Spleen (tissue), 11 donors: ENCODE measurements around the gene GAB3. TPM values are rescaled to one million over a fixed set of nuclear protein-coding genes. Genes with fewer than 3 reads are reported as not detected.

Source experiments
- DNase-seq: peaks from one replicate; pipeline ENCODE4 v3.0.0-alpha.2; 2020
- H3K27ac ChIP-seq, 8 donors: fragments of 200-600 bp; sonication (generic) in 7 of 8; 1 replicate in 4 of 8; 2 replicates in 4 of 8; pipeline versions ENCODE4 v1.5.0 to v1.8.0; 2016 to 2021; ENCODE audit warnings: inconsistent platforms in 4 of 8, mild to moderate bottlenecking in 4 of 8, moderate library complexity in 1 of 8
- H3K27me3 ChIP-seq, 7 donors: fragments of 200-600 bp; sonication (generic) in 6 of 7; replicated peaks in 1 of 7; 1 replicate in 4 of 7; 2 replicates in 3 of 7; pipeline versions ENCODE4 v1.5.0 to v1.8.0; 2016 to 2021; ENCODE audit warnings: inconsistent platforms in 3 of 7, mild to moderate bottlenecking in 1 of 7
- H3K36me3 ChIP-seq, 6 donors: fragments of 200-600 bp; sonication (generic) in 5 of 6; 1 replicate in 4 of 6; 2 replicates in 2 of 6; pipeline versions ENCODE4 v1.5.0 to v1.8.0; 2016 to 2021; ENCODE audit warnings: inconsistent platforms in 2 of 6
- H3K4me1 ChIP-seq, 6 donors: fragments of 200-600 bp; sonication (generic) in 5 of 6; 1 replicate in 3 of 6; 2 replicates in 3 of 6; pipeline versions ENCODE4 v1.5.0 to v1.8.0; 2016 to 2021; ENCODE audit warnings: inconsistent platforms in 3 of 6
- H3K4me3 ChIP-seq, 8 donors: fragments of 200-600 bp; sonication (generic) in 7 of 8; 1 replicate in 4 of 8; 2 replicates in 4 of 8; pipeline versions ENCODE4 v1.5.0 to v1.8.0; 2016 to 2021; ENCODE audit warnings: inconsistent platforms in 4 of 8, mild to moderate bottlenecking in 4 of 8, moderate library complexity in 2 of 8
- H3K9me3 ChIP-seq, 8 donors: fragments of 200-600 bp; sonication (generic) in 7 of 8; 1 replicate in 4 of 8; 2 replicates in 4 of 8; pipeline versions ENCODE4 v1.5.0 to v1.8.0; 2016 to 2021; ENCODE audit warnings: inconsistent platforms in 4 of 8
- POLR2A ChIP-seq, 3 donors: fragments of 450-650 bp; IDR thresholded peaks; one replicate each; pipeline ENCODE4 v1.5.1; 2017; ENCODE audit warnings: antibody characterized with exemption in 3 of 3, mild to moderate bottlenecking in 1 of 3
- POLR2AphosphoS5 ChIP-seq, 3 donors: sonication (generic); formaldehyde crosslinking; IDR thresholded peaks; one replicate each; pipeline ENCODE4 v1.5.1; 2017; ENCODE audit warnings: antibody characterized with exemption in 3 of 3
- WGBS, 5 donors: extraction: QIAGEN DNeasy Blood & Tissue Kit in 3 of 5; methylation state at CpG; one replicate each; pipeline versions ENCODE4 v1.1.5 to v1.1.7; 2013 to 2018; 5-methylcytosine and 5-hydroxymethylcytosine counted together
- intact Hi-C: fragments of 100-400 bp; cut with DNase I; formaldehyde crosslinking; loops from one replicate; pipeline ENCODE4 v1.15.0; 2023; ENCODE audit warnings: low total_unique reads
- polyA plus RNA-seq, 3 donors: library from polyadenylated mRNA; stranded (reverse); fragments of 200-250 nt; gene quantifications; one replicate each; pipeline ENCODE4 v1.2.1, GENCODE V29; 2013
- total RNA-seq, 7 donors: library from RNA; depleted of rRNA in 3 of 7; stranded (reverse); fragments of >200 nt in 3 of 7; fragmentation: NEBNext Ultra II Directional in 4 of 7; extraction: Animal tissue kit (Norgen Biotek cat#: 25700) in 4 of 7; gene quantifications; one replicate each; pipeline versions ENCODE4 v1.1.0 to v1.2.1, GENCODE V29; 2016 to 2021
- TF ChIP-seq, protein P1 (sequence below), 11 experiments: fragments of 200-600 bp in 7 of 11; fragments of 450-650 bp in 4 of 11; sonication (generic) in 4 of 11; IDR thresholded peaks in 8 of 11; conservative IDR thresholded peaks in 3 of 11; 1 replicate in 7 of 11; 2 replicates in 4 of 11; pipeline versions ENCODE4 v1.4.0 to v1.8.0; 2016 to 2021; ENCODE audit warnings: antibody characterized with exemption in 11 of 11, inconsistent platforms in 4 of 11, mild to moderate bottlenecking in 1 of 11
- donor health status: healthy with polysubstance abuse.
- donor health status: DM: no; HTN: no; CAD: no; lungs with moderate emphysema.
- donor health status: DM: no; HTN: no; CAD: no.
- donor health status: Bipolar disorder and iron deficiency.
- donor health status: healthy.
- donor health status: DM: no; HTN: no; CAD: no.
- donor health status: DM: yes; HTN: yes; CAD: no.

GAB3 gene
- total and polyA plus RNA-seq, 10 donors: 7.4 to 40.3 (median 32.3) TPM

DNA sequence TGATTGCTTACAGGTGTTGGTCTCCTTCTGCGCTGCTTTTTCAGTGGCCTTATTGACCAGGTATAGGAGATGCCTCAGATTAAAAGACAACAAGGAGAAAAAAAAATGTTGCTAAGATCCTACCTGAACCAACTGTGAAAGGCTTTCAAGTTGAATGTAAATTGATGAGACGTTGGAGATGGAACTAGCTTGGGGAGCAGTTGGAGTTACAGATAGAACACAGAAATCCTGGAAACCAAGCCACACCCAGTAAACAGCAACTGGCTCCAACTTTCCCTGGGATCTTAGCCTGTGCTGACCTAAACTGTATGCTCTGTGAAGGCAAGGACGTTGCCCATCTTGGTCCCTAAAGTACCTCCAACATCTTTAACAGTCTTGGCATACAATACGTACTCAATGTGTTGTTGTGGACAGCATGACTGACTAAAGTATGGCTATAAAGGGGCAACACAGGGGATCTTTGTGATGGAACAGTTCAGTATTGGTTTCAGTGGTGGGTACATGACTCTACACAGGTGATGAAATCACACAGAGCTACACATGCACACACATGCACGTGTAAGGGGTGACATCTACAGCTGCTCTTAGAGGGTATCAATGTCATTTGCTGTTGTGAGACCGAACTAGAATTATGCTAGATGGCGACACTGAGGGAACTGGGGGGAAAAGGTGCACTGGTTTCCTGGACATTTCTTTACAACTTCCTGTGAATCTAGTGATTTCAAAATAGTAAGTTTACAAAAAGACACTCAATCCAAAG, 22.3 kb downstream of the GAB3 start:
- 59 to 73% (median 61%) methylated on average over 7 of the region's 7 CpGs for WGBS, 5 donors
- Histone ChIP-seq H3K9me3 (no peaks in the 10 kb centered on the region), H3K4me3 (no peak overlapping the region), H3K27me3 (no peaks in the 10 kb centered on the region), H3K36me3 (no peaks in the 10 kb centered on the region), H3K27ac (peak overlapping the region in 6 of 8 donors; percentile 65 to 90 (median 84)), H3K4me1 (peaks cover 11 to 100% (median 89%) of the 10 kb centered on the region in 6 donors)
- intact Hi-C loops: no loop called here
- no peak for DNase-seq
- TF ChIP-seq POLR2A (IDR thresholded peaks at IDR 0.05): no peak
- TF ChIP-seq, protein P1, sequence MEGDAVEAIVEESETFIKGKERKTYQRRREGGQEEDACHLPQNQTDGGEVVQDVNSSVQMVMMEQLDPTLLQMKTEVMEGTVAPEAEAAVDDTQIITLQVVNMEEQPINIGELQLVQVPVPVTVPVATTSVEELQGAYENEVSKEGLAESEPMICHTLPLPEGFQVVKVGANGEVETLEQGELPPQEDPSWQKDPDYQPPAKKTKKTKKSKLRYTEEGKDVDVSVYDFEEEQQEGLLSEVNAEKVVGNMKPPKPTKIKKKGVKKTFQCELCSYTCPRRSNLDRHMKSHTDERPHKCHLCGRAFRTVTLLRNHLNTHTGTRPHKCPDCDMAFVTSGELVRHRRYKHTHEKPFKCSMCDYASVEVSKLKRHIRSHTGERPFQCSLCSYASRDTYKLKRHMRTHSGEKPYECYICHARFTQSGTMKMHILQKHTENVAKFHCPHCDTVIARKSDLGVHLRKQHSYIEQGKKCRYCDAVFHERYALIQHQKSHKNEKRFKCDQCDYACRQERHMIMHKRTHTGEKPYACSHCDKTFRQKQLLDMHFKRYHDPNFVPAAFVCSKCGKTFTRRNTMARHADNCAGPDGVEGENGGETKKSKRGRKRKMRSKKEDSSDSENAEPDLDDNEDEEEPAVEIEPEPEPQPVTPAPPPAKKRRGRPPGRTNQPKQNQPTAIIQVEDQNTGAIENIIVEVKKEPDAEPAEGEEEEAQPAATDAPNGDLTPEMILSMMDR (IDR thresholded peaks at IDR 0.05 in 8 of 11, conservative IDR thresholded peaks at IDR 0.05 in 3 of 11): no peak
- no peak for TF ChIP-seq POLR2AphosphoS5 (IDR thresholded peaks at IDR 0.05)

DNA sequence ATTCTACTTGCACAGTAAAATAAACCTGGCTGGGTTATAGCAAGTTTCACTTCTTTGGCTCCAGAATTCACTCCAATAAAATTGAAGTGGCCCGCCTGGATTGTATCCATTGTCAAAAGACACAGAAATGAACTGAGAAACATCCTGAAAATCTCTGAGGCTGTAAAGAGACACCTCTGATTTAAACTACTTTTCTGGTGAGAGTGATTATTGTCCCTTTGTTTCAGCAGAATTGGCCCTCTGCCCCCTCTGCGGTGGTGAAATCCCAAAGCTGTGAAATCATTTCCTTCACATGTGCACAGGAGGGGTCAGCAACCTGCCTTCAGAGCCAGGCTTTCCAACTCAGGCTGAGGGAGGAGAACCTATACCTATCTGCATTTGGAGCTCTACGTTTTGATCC, 23.0 kb downstream of the GAB3 start:
- no peak for DNase-seq
- peak overlapping the region in 6 of 8 donors; percentile 36 to 90 (median 84) for H3K27ac ChIP-seq
- H3K27me3 ChIP-seq: no peaks in the 10 kb centered on the region
- intact Hi-C loops: no loop called here
- H3K9me3 ChIP-seq: no peaks in the 10 kb centered on the region
- no peak overlapping the region for H3K4me3 ChIP-seq
- H3K36me3 ChIP-seq: no peaks in the 10 kb centered on the region
- TF ChIP-seq, protein P1 (IDR thresholded peaks at IDR 0.05 in 8 of 11, conservative IDR thresholded peaks at IDR 0.05 in 3 of 11): no peak
- TF ChIP-seq POLR2AphosphoS5 (IDR thresholded peaks at IDR 0.05): peak in 1 of 3 donors; percentile 37
- WGBS, 5 donors: 33 to 54% (median 45%) methylated on average over 2 to 3 of the region's 3 CpGs
- peaks cover 6 to 100% (median 87%) of the 10 kb centered on the region in 6 donors for H3K4me1 ChIP-seq

DNA sequence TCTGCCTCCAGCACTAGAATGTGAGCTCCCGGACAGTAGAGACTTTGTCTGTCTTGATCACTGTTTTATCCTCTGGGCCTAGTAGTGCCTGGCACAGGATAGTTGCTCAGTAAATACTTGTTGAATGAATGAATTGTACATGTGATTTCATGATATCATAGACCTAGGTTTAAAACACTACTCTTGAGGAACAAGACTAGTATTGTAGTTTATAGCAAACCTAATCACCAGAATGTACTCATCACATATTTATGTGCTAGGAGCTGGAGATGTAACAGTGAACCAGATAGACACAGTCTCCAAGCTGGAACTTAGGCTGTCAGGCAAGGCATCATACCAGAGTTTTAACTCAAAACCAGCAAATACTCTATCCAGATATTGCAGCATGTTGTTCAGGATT, 23.5 kb downstream of the GAB3 start:
- no peaks in the 10 kb centered on the region for H3K36me3 ChIP-seq
- intact Hi-C loops: no loop called here
- peaks cover 6 to 100% (median 83%) of the 10 kb centered on the region in 6 donors for H3K4me1 ChIP-seq
- H3K27me3 ChIP-seq: no peaks in the 10 kb centered on the region
- 83 to 94% (median 90%) methylated on average over 1 of the region's 1 CpG for WGBS, 5 donors
- TF ChIP-seq POLR2AphosphoS5 (IDR thresholded peaks at IDR 0.05): no peak
- TF ChIP-seq, protein P1 (IDR thresholded peaks at IDR 0.05 in 8 of 11, conservative IDR thresholded peaks at IDR 0.05 in 3 of 11): no peak
- TF ChIP-seq POLR2A (IDR thresholded peaks at IDR 0.05): no peak
- H3K27ac ChIP-seq: peak overlapping the region in 6 of 8 donors; percentile 36 to 90 (median 84)
- no peak for DNase-seq
- no peak overlapping the region for H3K4me3 ChIP-seq
- no peaks in the 10 kb centered on the region for H3K9me3 ChIP-seq

DNA sequence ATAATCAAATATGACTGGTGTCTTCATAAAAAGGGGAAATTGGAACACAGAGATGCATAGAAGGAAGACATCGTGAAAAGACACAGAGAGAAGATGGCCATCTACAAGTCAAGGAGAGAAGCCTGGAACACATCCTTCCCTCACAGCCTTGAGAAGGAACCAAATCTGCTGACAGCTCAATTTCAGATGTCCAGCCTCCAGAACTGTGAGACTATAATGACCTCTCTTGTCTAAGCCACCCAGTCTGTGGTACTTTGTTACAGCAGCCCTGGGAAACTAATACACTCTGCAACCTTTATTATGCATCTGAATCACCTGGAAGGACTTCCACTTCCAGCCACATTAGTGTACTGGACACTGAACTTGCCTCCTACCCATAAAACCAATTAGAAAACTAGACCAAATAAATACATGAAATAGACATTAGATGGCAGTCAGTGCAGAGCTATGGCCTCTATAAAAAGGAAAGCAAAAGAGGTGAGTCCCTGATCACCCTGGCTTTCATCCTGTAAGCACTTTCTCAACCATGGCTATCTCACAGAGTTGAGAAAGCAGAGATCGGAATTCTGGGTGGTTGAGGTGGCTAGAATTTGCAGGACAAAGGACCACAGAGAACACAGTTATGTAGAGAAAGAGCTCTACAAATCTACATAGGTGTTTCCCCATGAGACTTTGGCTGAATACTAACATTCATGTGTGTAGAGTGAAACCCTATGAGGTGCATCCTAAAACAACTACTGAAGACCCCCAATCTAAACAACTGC, 25.7 kb downstream of the GAB3 start:
- H3K36me3 ChIP-seq: no peaks in the 10 kb centered on the region
- H3K27ac ChIP-seq: peak overlapping the region in 6 of 8 donors; percentile 21 to 90 (median 74)
- intact Hi-C loops: no loop called here
- DNase-seq: no peak
- H3K9me3 ChIP-seq: peaks cover 0 to 10% (median 0%) of the 10 kb centered on the region in 8 donors
- WGBS, 5 donors: 42 to 72% (median 55%) methylated on average over 2 of the region's 2 CpGs
- H3K4me1 ChIP-seq: peaks cover 6 to 81% (median 64%) of the 10 kb centered on the region in 6 donors
- no peak for TF ChIP-seq POLR2A (IDR thresholded peaks at IDR 0.05)
- TF ChIP-seq, protein P1 (IDR thresholded peaks at IDR 0.05 in 8 of 11, conservative IDR thresholded peaks at IDR 0.05 in 3 of 11): peak in 1 of 11 experiments; percentile 3
- no peak overlapping the region for H3K4me3 ChIP-seq
- no peaks in the 10 kb centered on the region for H3K27me3 ChIP-seq
